Kidney (tissue), 14 donors: ENCODE measurements around the gene CGRRF1. TPM values are rescaled to one million over a fixed set of nuclear protein-coding genes. Genes with fewer than 3 reads are reported as not detected.

Source experiments
- DNase-seq, 5 donors: peaks; one replicate each; pipeline ENCODE4 v3.0.0-alpha.2; 2013 to 2020
- FAIRE-seq: peaks from 2 replicates; lab custom pipeline; 2012; peaks lifted over from hg19 to GRCh38; lab: Jason Lieb, UNC
- H3K27ac ChIP-seq, 2 donors: one replicate each; pipeline ENCODE4 v1.7.0; 2013; ENCODE audit warnings: low read depth in 2 of 2, low read length in 2 of 2, inconsistent platforms in 1 of 2
- H3K27me3 ChIP-seq: one replicate; pipeline ENCODE4 v1.7.1; 2013; ENCODE audit warnings: low read length, inconsistent platforms; ENCODE audit not compliant: control insufficient read depth, insufficient read depth
- H3K36me3 ChIP-seq, 3 donors: one replicate each; pipeline versions ENCODE4 v1.7.0 to v1.7.1; 2013; ENCODE audit warnings: low read length in 3 of 3, control low read depth in 1 of 3, inconsistent platforms in 1 of 3; ENCODE audit not compliant: insufficient read depth in 3 of 3, control insufficient read depth in 2 of 3
- H3K4me1 ChIP-seq, 3 donors: one replicate each; pipeline versions ENCODE4 v1.7.0 to v1.7.1; 2013; ENCODE audit warnings: low read length in 3 of 3, inconsistent platforms in 1 of 3, low read depth in 1 of 3; ENCODE audit not compliant: control insufficient read depth in 2 of 3, insufficient read depth in 2 of 3
- H3K4me3 ChIP-seq, 3 donors: one replicate each; pipeline versions ENCODE4 v1.7.0 to v1.8.1; 2013; ENCODE audit warnings: low read length in 3 of 3, control low read depth in 1 of 3, inconsistent platforms in 1 of 3
- H3K9ac ChIP-seq, 3 donors: one replicate each; pipeline versions ENCODE4 v1.7.0 to v1.7.1; 2013; ENCODE audit warnings: low read length in 3 of 3, control low read depth in 1 of 3, inconsistent platforms in 1 of 3
- H3K9me3 ChIP-seq, 3 donors: one replicate each; pipeline versions ENCODE4 v1.7.0 to v1.7.1; 2013; ENCODE audit warnings: low read length in 3 of 3, control low read depth in 1 of 3, inconsistent platforms in 1 of 3; ENCODE audit not compliant: control insufficient read depth in 2 of 3, insufficient read depth in 1 of 3
- intact Hi-C: fragments of 100-400 bp; cut with DNase I; formaldehyde crosslinking; loops from one replicate; pipeline ENCODE4 v1.11.1; 2022
- polyA plus RNA-seq: library from polyadenylated mRNA; stranded (reverse); fragments of 350-450 nt; fragmentation: Illumina TruSeq; extraction: RNeasy Lipid Tissue Mini Kit (QIAGEN cat#74804); gene quantifications from one replicate; pipeline ENCODE4 v1.2.3, GENCODE V29; 2014; ENCODE audit warnings: low read depth, low replicate concordance; ENCODE audit not compliant: insufficient read depth
- total RNA-seq: library from RNA; stranded (reverse); fragmentation: NEBNext Ultra II Directional; extraction: Animal tissue kit (Norgen Biotek cat#: 25700); gene quantifications from one replicate; pipeline ENCODE4 v1.2.1, GENCODE V29; 2021
- TF ChIP-seq, protein P1 (sequence below): IDR thresholded peaks from 3 replicates; pipeline ENCODE4 v1.5.1; 2012; ENCODE audit warnings: mild to moderate bottlenecking, moderate library complexity, borderline replicate concordance; ENCODE audit not compliant: insufficient read depth; ENCODE audit errors: extremely low read depth
- donor health status: control.
- donor health status: control.
- donor health status: control.
- donor health status: control.
- donor health status: control.
- donor health status: DM: yes; HTN: yes; CAD: no.
- donor health status: Normal renal cell carcinoma (clear cell type).

Gene CGRRF1
- total and polyA plus RNA-seq, 2 donors from 2014 or later, result 19.6 to 26.2 TPM

- intact Hi-C loops, result no loop called here
- Histone ChIP-seq H3K9me3 (no peaks in the 10 kb centered on the region), H3K4me1 (peaks cover 0 to 12% (median 8%) of the 10 kb centered on the region in 3 donors), H3K9ac (peak overlapping the region; percentile 72 to 93 (median 86)), H3K36me3 (no peaks in the 10 kb centered on the region), H3K27ac (peak overlapping the region; percentile 88 to 91), H3K4me3 (peak overlapping the region; percentile 83 to 93 (median 92)), H3K27me3 (no peaks in the 10 kb centered on the region)
- FAIRE-seq (no peak), DNase-seq (no peak)
- TF ChIP-seq, protein P1, sequence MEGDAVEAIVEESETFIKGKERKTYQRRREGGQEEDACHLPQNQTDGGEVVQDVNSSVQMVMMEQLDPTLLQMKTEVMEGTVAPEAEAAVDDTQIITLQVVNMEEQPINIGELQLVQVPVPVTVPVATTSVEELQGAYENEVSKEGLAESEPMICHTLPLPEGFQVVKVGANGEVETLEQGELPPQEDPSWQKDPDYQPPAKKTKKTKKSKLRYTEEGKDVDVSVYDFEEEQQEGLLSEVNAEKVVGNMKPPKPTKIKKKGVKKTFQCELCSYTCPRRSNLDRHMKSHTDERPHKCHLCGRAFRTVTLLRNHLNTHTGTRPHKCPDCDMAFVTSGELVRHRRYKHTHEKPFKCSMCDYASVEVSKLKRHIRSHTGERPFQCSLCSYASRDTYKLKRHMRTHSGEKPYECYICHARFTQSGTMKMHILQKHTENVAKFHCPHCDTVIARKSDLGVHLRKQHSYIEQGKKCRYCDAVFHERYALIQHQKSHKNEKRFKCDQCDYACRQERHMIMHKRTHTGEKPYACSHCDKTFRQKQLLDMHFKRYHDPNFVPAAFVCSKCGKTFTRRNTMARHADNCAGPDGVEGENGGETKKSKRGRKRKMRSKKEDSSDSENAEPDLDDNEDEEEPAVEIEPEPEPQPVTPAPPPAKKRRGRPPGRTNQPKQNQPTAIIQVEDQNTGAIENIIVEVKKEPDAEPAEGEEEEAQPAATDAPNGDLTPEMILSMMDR, result no peak
Observed at GRCh38 chr14:54488318-54488645, 21.4 kb upstream of the CGRRF1 start.

- Histone ChIP-seq H3K4me3 (peak within 1 kb of the TSS; percentile 87 to 93 (median 92)), H3K36me3 (no peaks in the 10 kb centered on the region), H3K4me1 (peaks cover 0 to 12% (median 7%) of the 10 kb centered on the region in 3 donors), H3K9ac (peak within 1 kb of the TSS; percentile 86 to 93 (median 88)), H3K27ac (peak within 1 kb of the TSS; percentile 88 to 91), H3K9me3 (no peaks in the 10 kb centered on the region), H3K27me3 (no peaks in the 10 kb centered on the region)
- DNase-seq (peak; percentile 93 to 98 (median 95)), FAIRE-seq (peak; percentile 54)
- intact Hi-C loops, result no loop called here
- TF ChIP-seq, protein P1, result peak; percentile 30
Observed at GRCh38 chr14:54488646-54489317, 20.9 kb upstream of the CGRRF1 start, which contains the start of gene GMFB. GMFB (minus strand) TSS chr14:54488980; CDS start chr14:54488927, 53 bp downstream.

DNA sequence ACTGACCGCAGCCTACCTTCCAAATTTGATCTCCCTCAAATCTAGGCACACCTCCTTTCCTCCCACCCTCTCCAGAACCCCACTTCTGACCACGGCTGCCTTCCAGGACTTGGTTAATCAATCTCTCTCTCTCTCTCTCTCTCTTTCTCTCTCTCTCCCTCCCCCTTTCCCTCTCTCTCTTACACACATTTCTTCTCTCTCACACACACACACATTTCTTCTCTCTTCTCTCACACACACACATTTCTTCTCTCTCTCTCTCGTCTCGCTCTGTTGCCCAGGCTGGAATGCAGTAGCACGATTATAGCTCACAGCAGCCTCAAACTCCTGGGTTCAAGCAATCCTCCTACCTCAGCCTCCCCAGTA, 20.4 kb upstream of the CGRRF1 start:
- TF ChIP-seq, protein P1, result no peak
- intact Hi-C loops, result no loop called here
- no peak for FAIRE-seq
- Histone ChIP-seq H3K27me3 (no peaks in the 10 kb centered on the region), H3K9ac (peak overlapping the region; percentile 53 to 88 (median 67)), H3K36me3 (no peaks in the 10 kb centered on the region), H3K4me1 (peaks cover 0 to 12% (median 7%) of the 10 kb centered on the region in 3 donors), H3K4me3 (peak overlapping the region; percentile 84 to 93 (median 87)), H3K9me3 (no peaks in the 10 kb centered on the region), H3K27ac (peak overlapping the region; percentile 72 to 88)
- DNase-seq, result no peak
